H1 (cell line): ENCODE results near the gene MYO1G. TPM values are rescaled to one million over a fixed set of nuclear protein-coding genes. Genes with fewer than 3 reads are reported as not detected.

Experiments used
- BCL11A ChIP-seq, 2 experiments: IDR thresholded peaks; one replicate each; pipeline ENCODE4 v1.6.1; 2011; ENCODE audit warnings: low read depth in 2 of 2, low read length in 2 of 2, mild to moderate bottlenecking in 2 of 2
- CEBPB ChIP-seq: IDR thresholded peaks from 2 replicates; pipeline ENCODE4 v1.6.1; 2012; ENCODE audit warnings: low read depth, low read length
- GABPA ChIP-seq: IDR thresholded peaks from 2 replicates; pipeline ENCODE4 v1.6.1; 2011; ENCODE audit warnings: mild to moderate bottlenecking, low read length, moderate library complexity, borderline replicate concordance; ENCODE audit not compliant: insufficient read depth
- MAX ChIP-seq: IDR thresholded peaks from 2 replicates; pipeline ENCODE4 v1.6.1; 2012; ENCODE audit warnings: inconsistent platforms
- RXRA ChIP-seq: IDR thresholded peaks from 2 replicates; pipeline ENCODE4 v1.6.1; 2011; ENCODE audit warnings: low read depth, mild to moderate bottlenecking, low read length, moderate library complexity; ENCODE audit not compliant: insufficient read depth
- SIN3A ChIP-seq, 2 experiments: IDR thresholded peaks in 1 of 2; conservative IDR thresholded peaks in 1 of 2; 2 replicates each; pipeline ENCODE4 v1.6.1; 2011 to 2012; ENCODE audit warnings: low read length in 2 of 2, improper control_type of control experiment in 1 of 2, low read depth in 1 of 2, mild to moderate bottlenecking in 1 of 2
- TEAD4 ChIP-seq: IDR thresholded peaks from 2 replicates; pipeline ENCODE4 v1.6.1; 2012; ENCODE audit warnings: low read depth, low read length, inconsistent platforms, mixed read lengths
- polyA plus RNA-seq, 7 experiments: library from polyadenylated mRNA; depleted of rRNA in 3 of 7; stranded (reverse) in 5 of 7; unstranded in 2 of 7; fragments of >200 nt in 5 of 7; fragments of 200-250 nt in 2 of 7; gene quantifications; 1 replicate in 5 of 7; 2 replicates in 1 of 7; 4 replicates in 1 of 7; pipeline versions ENCODE4 v1.2.1 to v1.2.3, GENCODE V29; 2011 to 2013; ENCODE audit warnings: missing spikeins in 2 of 7, mixed read lengths in 2 of 7
- total RNA-seq: library from RNA; stranded (reverse); fragmentation: NEBNext Ultra II Directional; extraction: Animal tissue kit (Norgen Biotek cat#: 25700); gene quantifications from 2 replicates; pipeline ENCODE4 v1.2.1, GENCODE V29; 2021
- TF ChIP-seq, protein P1 (sequence below): IDR thresholded peaks from 2 replicates; pipeline ENCODE4 v1.6.1; 2012; ENCODE audit warnings: low read length, inconsistent platforms
- TF ChIP-seq, protein P2 (sequence below): fragments of 300-600 bp; sonication (generic); IDR thresholded peaks from 2 replicates; pipeline ENCODE4 v1.7.1; 2012; ENCODE audit warnings: low read length, moderate library complexity, mild to moderate bottlenecking, inconsistent platforms; ENCODE audit not compliant: insufficient replicate concordance

The MYO1G gene
- total and polyA plus RNA-seq, 2 of the 8 experiments (the other 6 are each of a cell fraction or from before 2014, with no cell fraction given): 0.08 to 0.19 TPM

- TF ChIP-seq, protein P1, sequence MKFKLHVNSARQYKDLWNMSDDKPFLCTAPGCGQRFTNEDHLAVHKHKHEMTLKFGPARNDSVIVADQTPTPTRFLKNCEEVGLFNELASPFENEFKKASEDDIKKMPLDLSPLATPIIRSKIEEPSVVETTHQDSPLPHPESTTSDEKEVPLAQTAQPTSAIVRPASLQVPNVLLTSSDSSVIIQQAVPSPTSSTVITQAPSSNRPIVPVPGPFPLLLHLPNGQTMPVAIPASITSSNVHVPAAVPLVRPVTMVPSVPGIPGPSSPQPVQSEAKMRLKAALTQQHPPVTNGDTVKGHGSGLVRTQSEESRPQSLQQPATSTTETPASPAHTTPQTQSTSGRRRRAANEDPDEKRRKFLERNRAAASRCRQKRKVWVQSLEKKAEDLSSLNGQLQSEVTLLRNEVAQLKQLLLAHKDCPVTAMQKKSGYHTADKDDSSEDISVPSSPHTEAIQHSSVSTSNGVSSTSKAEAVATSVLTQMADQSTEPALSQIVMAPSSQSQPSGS: no peak
- no peak for TF ChIP-seq CEBPB
- TF ChIP-seq, protein P2, sequence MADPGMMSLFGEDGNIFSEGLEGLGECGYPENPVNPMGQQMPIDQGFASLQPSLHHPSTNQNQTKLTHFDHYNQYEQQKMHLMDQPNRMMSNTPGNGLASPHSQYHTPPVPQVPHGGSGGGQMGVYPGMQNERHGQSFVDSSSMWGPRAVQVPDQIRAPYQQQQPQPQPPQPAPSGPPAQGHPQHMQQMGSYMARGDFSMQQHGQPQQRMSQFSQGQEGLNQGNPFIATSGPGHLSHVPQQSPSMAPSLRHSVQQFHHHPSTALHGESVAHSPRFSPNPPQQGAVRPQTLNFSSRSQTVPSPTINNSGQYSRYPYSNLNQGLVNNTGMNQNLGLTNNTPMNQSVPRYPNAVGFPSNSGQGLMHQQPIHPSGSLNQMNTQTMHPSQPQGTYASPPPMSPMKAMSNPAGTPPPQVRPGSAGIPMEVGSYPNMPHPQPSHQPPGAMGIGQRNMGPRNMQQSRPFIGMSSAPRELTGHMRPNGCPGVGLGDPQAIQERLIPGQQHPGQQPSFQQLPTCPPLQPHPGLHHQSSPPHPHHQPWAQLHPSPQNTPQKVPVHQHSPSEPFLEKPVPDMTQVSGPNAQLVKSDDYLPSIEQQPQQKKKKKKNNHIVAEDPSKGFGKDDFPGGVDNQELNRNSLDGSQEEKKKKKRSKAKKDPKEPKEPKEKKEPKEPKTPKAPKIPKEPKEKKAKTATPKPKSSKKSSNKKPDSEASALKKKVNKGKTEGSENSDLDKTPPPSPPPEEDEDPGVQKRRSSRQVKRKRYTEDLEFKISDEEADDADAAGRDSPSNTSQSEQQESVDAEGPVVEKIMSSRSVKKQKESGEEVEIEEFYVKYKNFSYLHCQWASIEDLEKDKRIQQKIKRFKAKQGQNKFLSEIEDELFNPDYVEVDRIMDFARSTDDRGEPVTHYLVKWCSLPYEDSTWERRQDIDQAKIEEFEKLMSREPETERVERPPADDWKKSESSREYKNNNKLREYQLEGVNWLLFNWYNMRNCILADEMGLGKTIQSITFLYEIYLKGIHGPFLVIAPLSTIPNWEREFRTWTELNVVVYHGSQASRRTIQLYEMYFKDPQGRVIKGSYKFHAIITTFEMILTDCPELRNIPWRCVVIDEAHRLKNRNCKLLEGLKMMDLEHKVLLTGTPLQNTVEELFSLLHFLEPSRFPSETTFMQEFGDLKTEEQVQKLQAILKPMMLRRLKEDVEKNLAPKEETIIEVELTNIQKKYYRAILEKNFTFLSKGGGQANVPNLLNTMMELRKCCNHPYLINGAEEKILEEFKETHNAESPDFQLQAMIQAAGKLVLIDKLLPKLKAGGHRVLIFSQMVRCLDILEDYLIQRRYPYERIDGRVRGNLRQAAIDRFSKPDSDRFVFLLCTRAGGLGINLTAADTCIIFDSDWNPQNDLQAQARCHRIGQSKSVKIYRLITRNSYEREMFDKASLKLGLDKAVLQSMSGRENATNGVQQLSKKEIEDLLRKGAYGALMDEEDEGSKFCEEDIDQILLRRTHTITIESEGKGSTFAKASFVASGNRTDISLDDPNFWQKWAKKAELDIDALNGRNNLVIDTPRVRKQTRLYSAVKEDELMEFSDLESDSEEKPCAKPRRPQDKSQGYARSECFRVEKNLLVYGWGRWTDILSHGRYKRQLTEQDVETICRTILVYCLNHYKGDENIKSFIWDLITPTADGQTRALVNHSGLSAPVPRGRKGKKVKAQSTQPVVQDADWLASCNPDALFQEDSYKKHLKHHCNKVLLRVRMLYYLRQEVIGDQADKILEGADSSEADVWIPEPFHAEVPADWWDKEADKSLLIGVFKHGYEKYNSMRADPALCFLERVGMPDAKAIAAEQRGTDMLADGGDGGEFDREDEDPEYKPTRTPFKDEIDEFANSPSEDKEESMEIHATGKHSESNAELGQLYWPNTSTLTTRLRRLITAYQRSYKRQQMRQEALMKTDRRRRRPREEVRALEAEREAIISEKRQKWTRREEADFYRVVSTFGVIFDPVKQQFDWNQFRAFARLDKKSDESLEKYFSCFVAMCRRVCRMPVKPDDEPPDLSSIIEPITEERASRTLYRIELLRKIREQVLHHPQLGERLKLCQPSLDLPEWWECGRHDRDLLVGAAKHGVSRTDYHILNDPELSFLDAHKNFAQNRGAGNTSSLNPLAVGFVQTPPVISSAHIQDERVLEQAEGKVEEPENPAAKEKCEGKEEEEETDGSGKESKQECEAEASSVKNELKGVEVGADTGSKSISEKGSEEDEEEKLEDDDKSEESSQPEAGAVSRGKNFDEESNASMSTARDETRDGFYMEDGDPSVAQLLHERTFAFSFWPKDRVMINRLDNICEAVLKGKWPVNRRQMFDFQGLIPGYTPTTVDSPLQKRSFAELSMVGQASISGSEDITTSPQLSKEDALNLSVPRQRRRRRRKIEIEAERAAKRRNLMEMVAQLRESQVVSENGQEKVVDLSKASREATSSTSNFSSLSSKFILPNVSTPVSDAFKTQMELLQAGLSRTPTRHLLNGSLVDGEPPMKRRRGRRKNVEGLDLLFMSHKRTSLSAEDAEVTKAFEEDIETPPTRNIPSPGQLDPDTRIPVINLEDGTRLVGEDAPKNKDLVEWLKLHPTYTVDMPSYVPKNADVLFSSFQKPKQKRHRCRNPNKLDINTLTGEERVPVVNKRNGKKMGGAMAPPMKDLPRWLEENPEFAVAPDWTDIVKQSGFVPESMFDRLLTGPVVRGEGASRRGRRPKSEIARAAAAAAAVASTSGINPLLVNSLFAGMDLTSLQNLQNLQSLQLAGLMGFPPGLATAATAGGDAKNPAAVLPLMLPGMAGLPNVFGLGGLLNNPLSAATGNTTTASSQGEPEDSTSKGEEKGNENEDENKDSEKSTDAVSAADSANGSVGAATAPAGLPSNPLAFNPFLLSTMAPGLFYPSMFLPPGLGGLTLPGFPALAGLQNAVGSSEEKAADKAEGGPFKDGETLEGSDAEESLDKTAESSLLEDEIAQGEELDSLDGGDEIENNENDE: no peak
- TF ChIP-seq TEAD4: no peak
- TF ChIP-seq GABPA: no peak
- peak; percentile 36 to 77; a peak in 2 of 4 replicates for TF ChIP-seq SIN3A (conservative IDR thresholded peaks at IDR 0.05 in 1 of 2, IDR thresholded peaks at IDR 0.05 in 1 of 2; ENCODE audit: low read depth in 1 of 2, low read length in 2 of 2)
- TF ChIP-seq RXRA: no peak
- no peak for TF ChIP-seq BCL11A (IDR thresholded peaks at IDR 0.05; ENCODE audit: low read depth in 2 of 2, low read length in 2 of 2)
- TF ChIP-seq MAX: peak; percentile 57
Observed at GRCh38 chr7:45001138-45001694, 22.4 kb upstream of the MYO1G start (continued).
